ENCODE results near the gene PDIA4.

DNA sequence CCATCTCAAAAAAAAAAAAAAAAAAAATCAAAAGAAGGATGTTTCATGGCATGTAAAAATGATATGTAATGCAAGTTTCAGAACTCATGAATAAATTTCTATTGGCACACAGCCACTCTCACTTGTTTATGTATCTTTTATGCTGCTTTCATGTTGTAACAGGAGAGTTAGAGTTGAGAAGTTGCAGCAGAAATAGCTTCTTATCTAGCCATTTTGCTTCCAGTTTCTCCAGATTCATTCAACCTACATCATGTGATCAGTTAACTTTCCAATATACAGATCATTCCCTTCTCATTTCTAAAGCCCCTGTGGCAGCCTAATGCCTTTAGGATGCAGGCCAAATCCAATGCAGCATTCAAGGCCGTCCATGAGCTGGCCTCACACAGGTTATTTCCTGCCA, 31.9 kb upstream of the PDIA4 start:
- no peak for TF ChIP-seq POLR2A (IDR thresholded peaks at IDR 0.05; ENCODE audit: low read length)
- no peak for TF ChIP-seq GATA1 (IDR thresholded peaks at IDR 0.05; ENCODE audit: low read depth, low read length)

Measured in erythroblast (primary cell).